ENCODE measurements around the gene HSDL1.

The HSDL1 gene

GRCh38 chr16:84107921-84108320 lies 37.1 kb downstream of the HSDL1 start:
- no peak for DNase-seq (ENCODE audit: low read depth)

- no peak for DNase-seq (ENCODE audit: low read depth)
Observed at GRCh38 chr16:84105948-84106740, 38.8 kb downstream of the HSDL1 start.

- DNase-seq (ENCODE audit: low read depth): no peak
Observed at GRCh38 chr16:84105301-84105815, 39.6 kb downstream of the HSDL1 start.

- no peak for DNase-seq (ENCODE audit: low read depth)
Observed at GRCh38 chr16:84104231-84104630, 40.7 kb downstream of the HSDL1 start.

GRCh38 chr16:84103678-84104077 lies 41.3 kb downstream of the HSDL1 start:
- DNase-seq (ENCODE audit: low read depth): no peak

GRCh38 chr16:84098939-84099338 lies 46.0 kb downstream of the HSDL1 start:
- DNase-seq (ENCODE audit: low read depth): no peak

GRCh38 chr16:84096447-84097005 lies 48.5 kb downstream of the HSDL1 start:
- no peak for DNase-seq (ENCODE audit: low read depth)

- DNase-seq (ENCODE audit: low read depth): no peak
Observed at GRCh38 chr16:84095466-84095865, 49.5 kb downstream of the HSDL1 start.

GRCh38 chr16:84093879-84094270 lies 51.1 kb downstream of the HSDL1 start:
- DNase-seq (ENCODE audit: low read depth): no peak

- DNase-seq (ENCODE audit: low read depth): no peak
Observed at GRCh38 chr16:84093120-84093878, 51.7 kb downstream of the HSDL1 start.

- DNase-seq (ENCODE audit: low read depth): no peak
Observed at GRCh38 chr16:84091460-84091859, 53.5 kb downstream of the HSDL1 start.

GRCh38 chr16:84090211-84090610 lies 54.8 kb downstream of the HSDL1 start:
- no peak for DNase-seq (ENCODE audit: low read depth)

GRCh38 chr16:84088695-84089395 lies 56.1 kb downstream of the HSDL1 start:
- DNase-seq (ENCODE audit: low read depth): no peak

- no peak for DNase-seq (ENCODE audit: low read depth)
Observed at GRCh38 chr16:84087466-84088151, 57.4 kb downstream of the HSDL1 start.

GRCh38 chr16:84087001-84087400 lies 58.0 kb downstream of the HSDL1 start:
- no peak for DNase-seq (ENCODE audit: low read depth)

- no peak for DNase-seq (ENCODE audit: low read depth)
Observed at GRCh38 chr16:84086341-84086740, 58.6 kb downstream of the HSDL1 start.

- no peak for DNase-seq (ENCODE audit: low read depth)
Observed at GRCh38 chr16:84085773-84086172, 59.2 kb downstream of the HSDL1 start.

- DNase-seq (ENCODE audit: low read depth): no peak
Observed at GRCh38 chr16:84085271-84085667, 59.7 kb downstream of the HSDL1 start.

- DNase-seq (ENCODE audit: low read depth): no peak
Observed at GRCh38 chr16:84084570-84085270, 60.3 kb downstream of the HSDL1 start.

GRCh38 chr16:84082835-84083569 lies 62.0 kb downstream of the HSDL1 start:
- DNase-seq (ENCODE audit: low read depth): no peak

Measured in GM04503 (cell line).